Liver (tissue), 9 donors: ENCODE measurements around the gene CHADL. TPM values are rescaled to one million over a fixed set of nuclear protein-coding genes. Genes with fewer than 3 reads are reported as not detected.

Experiments
- DNase-seq: peaks from one replicate; pipeline ENCODE4 v3.0.0-alpha.2; 2017; ENCODE audit warnings: low spot score
- H3K27ac ChIP-seq, 2 donors: one replicate each; pipeline ENCODE4 v1.7.0; 2013; ENCODE audit warnings: inconsistent platforms in 2 of 2, low read length in 2 of 2, control low read depth in 1 of 2, low read depth in 1 of 2, mild to moderate bottlenecking in 1 of 2
- H3K27me3 ChIP-seq, 4 donors: one replicate each; pipeline versions ENCODE4 v1.6.1 to v1.7.0; 2013; ENCODE audit warnings: low read length in 3 of 4, inconsistent platforms in 1 of 4, mild to moderate bottlenecking in 1 of 4, moderate library complexity in 1 of 4; ENCODE audit not compliant: control insufficient read depth in 4 of 4, insufficient read depth in 4 of 4
- H3K36me3 ChIP-seq, 4 donors: one replicate each; pipeline versions ENCODE4 v1.6.1 to v1.7.0; 2013; ENCODE audit warnings: low read length in 3 of 4, mild to moderate bottlenecking in 3 of 4, low read depth in 1 of 4, moderate library complexity in 1 of 4; ENCODE audit not compliant: control insufficient read depth in 4 of 4, insufficient read depth in 3 of 4
- H3K4me1 ChIP-seq, 4 donors: one replicate each; pipeline versions ENCODE4 v1.6.1 to v1.7.0; 2013; ENCODE audit warnings: low read length in 3 of 4, mild to moderate bottlenecking in 3 of 4, moderate library complexity in 1 of 4; ENCODE audit not compliant: control insufficient read depth in 4 of 4, insufficient read depth in 4 of 4
- H3K4me3 ChIP-seq, 3 donors: one replicate each; pipeline versions ENCODE4 v1.6.1 to v1.7.0; 2013; ENCODE audit warnings: low read length in 3 of 3, control low read depth in 1 of 3, low read depth in 1 of 3, mild to moderate bottlenecking in 1 of 3
- H3K9ac ChIP-seq, 2 donors: one replicate each; pipeline ENCODE4 v1.7.0; 2013; ENCODE audit warnings: low read length in 2 of 2, mild to moderate bottlenecking in 2 of 2, moderate library complexity in 2 of 2, control low read depth in 1 of 2, low read depth in 1 of 2
- H3K9me3 ChIP-seq, 4 donors: one replicate each; pipeline versions ENCODE4 v1.6.1 to v1.7.0; 2013; ENCODE audit warnings: low read length in 3 of 4; ENCODE audit not compliant: control insufficient read depth in 4 of 4
- ATF3 ChIP-seq: IDR thresholded peaks from 2 replicates; pipeline ENCODE4 v1.6.1; 2016; ENCODE audit warnings: antibody characterized with exemption
- CTCF ChIP-seq: fragments of 150-350 bp; IDR thresholded peaks from 2 replicates; pipeline ENCODE4 v1.5.1; 2017; ENCODE audit warnings: improper control_type of control experiment, low read depth, low read length; ENCODE audit not compliant: missing input control
- EGR1 ChIP-seq, 2 donors: IDR thresholded peaks; 2 replicates each; pipeline ENCODE4 v1.6.1; 2016 to 2018; ENCODE audit warnings: antibody characterized with exemption in 2 of 2, low read depth in 2 of 2
- FOXA1 ChIP-seq: IDR thresholded peaks from 2 replicates; pipeline ENCODE4 v1.6.1; 2016; ENCODE audit warnings: antibody characterized with exemption
- JUND ChIP-seq, 2 donors: IDR thresholded peaks; 2 replicates each; pipeline ENCODE4 v1.6.1; 2016; ENCODE audit warnings: antibody characterized with exemption in 2 of 2
- MAX ChIP-seq: IDR thresholded peaks from 2 replicates; pipeline ENCODE4 v1.6.1; 2016; ENCODE audit warnings: antibody characterized with exemption
- NR2F2 ChIP-seq: IDR thresholded peaks from 2 replicates; pipeline ENCODE4 v1.6.1; 2016; ENCODE audit warnings: antibody characterized with exemption
- RXRA ChIP-seq, 2 donors: IDR thresholded peaks; 2 replicates each; pipeline ENCODE4 v1.6.1; 2017 to 2018; ENCODE audit warnings: antibody characterized with exemption in 2 of 2, mild to moderate bottlenecking in 1 of 2
- SP1 ChIP-seq: IDR thresholded peaks from 2 replicates; pipeline ENCODE4 v1.6.1; 2018; ENCODE audit warnings: antibody characterized with exemption, mild to moderate bottlenecking
- TAF1 ChIP-seq: conservative IDR thresholded peaks from 2 replicates; pipeline ENCODE4 v1.6.1; 2016; ENCODE audit warnings: antibody characterized with exemption, mild to moderate bottlenecking
- YY1 ChIP-seq: IDR thresholded peaks from 2 replicates; pipeline ENCODE4 v1.6.1; 2016; ENCODE audit warnings: antibody characterized with exemption, mild to moderate bottlenecking
- ZBTB33 ChIP-seq: IDR thresholded peaks from 2 replicates; pipeline ENCODE4 v1.6.1; 2016; ENCODE audit warnings: antibody characterized with exemption
- WGBS: extraction: QIAGEN DNeasy Blood & Tissue Kit; methylation state at CpG from one replicate; pipeline ENCODE4 v1.1.7; 2013; 5-methylcytosine and 5-hydroxymethylcytosine counted together
- polyA plus RNA-seq, 2 donors: library from polyadenylated mRNA; stranded (reverse) in 1 of 2; unstranded in 1 of 2; fragments of 200-250 nt in 1 of 2; fragments of >200 nt in 1 of 2; fragmentation: Nextera tagmentation in 1 of 2; extraction: Ambion mirVana in 1 of 2; gene quantifications; one replicate each; pipeline versions ENCODE4 v1.2.1 to v1.2.3, GENCODE V29; 2013 to 2015
- total RNA-seq, 2 donors: library from RNA; depleted of rRNA; stranded (reverse); fragments of >200 nt; gene quantifications; one replicate each; pipeline ENCODE4 v1.2.3, GENCODE V29; 2014
- TF ChIP-seq, protein P1 (sequence below): IDR thresholded peaks from 2 replicates; pipeline ENCODE4 v1.6.1; 2016; ENCODE audit warnings: antibody characterized with exemption, mild to moderate bottlenecking
- donor health status: healthy.
- donor health status: healthy.
- donor health status: healthy.
- donor health status: healthy.
- donor health status: healthy.

The CHADL gene
- total RNA-seq = 1 to 10 TPM in 1 of 2 donors, under 1 TPM in 1; 0.51 to 1.0 TPM
- polyA plus RNA-seq = under 1 TPM; 0.55 to 0.68 TPM

DNA sequence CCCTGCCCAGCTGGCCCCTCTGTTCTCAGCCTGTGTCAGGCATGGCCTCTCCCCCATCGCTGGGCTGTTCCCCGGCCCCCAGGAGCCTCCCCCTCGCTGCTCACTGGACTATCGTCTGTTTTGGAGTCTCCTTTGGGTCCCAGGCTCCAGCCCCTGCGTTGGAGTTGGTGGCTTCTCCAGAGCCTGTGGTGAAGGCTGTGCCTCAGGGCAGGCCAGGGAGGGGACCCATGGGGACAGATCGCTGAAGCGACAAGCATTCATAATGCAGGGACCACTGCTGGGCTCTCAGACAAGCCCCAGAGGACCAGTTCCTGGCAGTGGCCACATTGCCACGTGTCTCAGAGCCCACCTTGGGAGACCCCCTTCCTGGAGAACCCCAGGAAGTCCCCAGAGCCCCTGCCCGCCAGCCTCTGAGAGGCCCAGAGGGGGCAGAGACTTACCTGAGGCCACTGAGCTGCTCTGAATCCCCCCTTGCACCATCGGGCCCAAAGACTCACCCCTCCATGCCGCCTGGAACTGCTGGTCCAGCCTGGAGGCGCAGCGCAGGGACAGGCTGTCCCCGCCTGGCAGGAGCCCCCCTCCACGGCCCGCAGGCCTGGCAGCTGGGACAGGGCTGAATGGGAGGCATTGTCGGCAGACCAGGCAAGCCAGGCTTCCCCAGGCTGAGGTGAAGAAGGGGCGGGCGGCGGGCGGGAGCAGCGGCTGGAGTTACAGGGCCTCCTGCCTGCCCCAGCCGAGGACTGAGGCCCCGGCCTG, at the start of gene CHADL:
Gene CHADL, minus strand, starts transcription at position 555 of the 756 bp plus-strand sequence. Its CDS starts 50 bp downstream, at position 505.
- Histone ChIP-seq H3K9ac (no peak within 1 kb of the TSS), H3K27ac (no peak within 1 kb of the TSS)
- no peak for DNase-seq

GRCh38 chr22:41289671-41290070, 48.9 kb upstream of the CHADL start:
- WGBS = 98% methylated on average over 1 of the region's 1 CpG
- peak overlapping the region; percentile 54 to 97 for H3K27ac ChIP-seq
- no peak for TF ChIP-seq JUND (IDR thresholded peaks at IDR 0.05)
- no peak for TF ChIP-seq SP1
- TF ChIP-seq YY1 = no peak
- no peak for TF ChIP-seq NR2F2
- TF ChIP-seq RXRA (IDR thresholded peaks at IDR 0.05) = no peak
- no peak for TF ChIP-seq ATF3
- no peak for TF ChIP-seq TAF1
- TF ChIP-seq EGR1 (IDR thresholded peaks at IDR 0.05; ENCODE audit: low read depth in 2 of 2) = no peak
- TF ChIP-seq ZBTB33 = no peak
- no peak for TF ChIP-seq FOXA1
- no peak for TF ChIP-seq MAX

More for the DNA sequence above, at the start of gene CHADL:
- H3K9me3 ChIP-seq = no peaks in the 10 kb centered on the region
- no peaks in the 10 kb centered on the region for H3K27me3 ChIP-seq
- H3K4me1 ChIP-seq = peaks cover 6 to 26% (median 18%) of the 10 kb centered on the region in 4 donors
- peaks cover 0 to 6% (median under 1%) of the 10 kb centered on the region in 4 donors for H3K36me3 ChIP-seq
- no peak within 1 kb of the TSS for H3K4me3 ChIP-seq
- no peak for TF ChIP-seq CTCF
- TF ChIP-seq, protein P1, sequence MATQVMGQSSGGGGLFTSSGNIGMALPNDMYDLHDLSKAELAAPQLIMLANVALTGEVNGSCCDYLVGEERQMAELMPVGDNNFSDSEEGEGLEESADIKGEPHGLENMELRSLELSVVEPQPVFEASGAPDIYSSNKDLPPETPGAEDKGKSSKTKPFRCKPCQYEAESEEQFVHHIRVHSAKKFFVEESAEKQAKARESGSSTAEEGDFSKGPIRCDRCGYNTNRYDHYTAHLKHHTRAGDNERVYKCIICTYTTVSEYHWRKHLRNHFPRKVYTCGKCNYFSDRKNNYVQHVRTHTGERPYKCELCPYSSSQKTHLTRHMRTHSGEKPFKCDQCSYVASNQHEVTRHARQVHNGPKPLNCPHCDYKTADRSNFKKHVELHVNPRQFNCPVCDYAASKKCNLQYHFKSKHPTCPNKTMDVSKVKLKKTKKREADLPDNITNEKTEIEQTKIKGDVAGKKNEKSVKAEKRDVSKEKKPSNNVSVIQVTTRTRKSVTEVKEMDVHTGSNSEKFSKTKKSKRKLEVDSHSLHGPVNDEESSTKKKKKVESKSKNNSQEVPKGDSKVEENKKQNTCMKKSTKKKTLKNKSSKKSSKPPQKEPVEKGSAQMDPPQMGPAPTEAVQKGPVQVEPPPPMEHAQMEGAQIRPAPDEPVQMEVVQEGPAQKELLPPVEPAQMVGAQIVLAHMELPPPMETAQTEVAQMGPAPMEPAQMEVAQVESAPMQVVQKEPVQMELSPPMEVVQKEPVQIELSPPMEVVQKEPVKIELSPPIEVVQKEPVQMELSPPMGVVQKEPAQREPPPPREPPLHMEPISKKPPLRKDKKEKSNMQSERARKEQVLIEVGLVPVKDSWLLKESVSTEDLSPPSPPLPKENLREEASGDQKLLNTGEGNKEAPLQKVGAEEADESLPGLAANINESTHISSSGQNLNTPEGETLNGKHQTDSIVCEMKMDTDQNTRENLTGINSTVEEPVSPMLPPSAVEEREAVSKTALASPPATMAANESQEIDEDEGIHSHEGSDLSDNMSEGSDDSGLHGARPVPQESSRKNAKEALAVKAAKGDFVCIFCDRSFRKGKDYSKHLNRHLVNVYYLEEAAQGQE = no peak
- no peak for TF ChIP-seq MAX
- WGBS = 79% methylated on average over 24 of the region's 24 CpGs

More at GRCh38 chr22:41289671-41290070, 48.9 kb upstream of the CHADL start:
- Histone ChIP-seq H3K4me1 (peaks cover 5 to 25% (median 18%) of the 10 kb centered on the region in 4 donors), H3K9ac (no peak overlapping the region), H3K9me3 (no peaks in the 10 kb centered on the region), H3K36me3 (peaks cover 0 to 1% (median 0%) of the 10 kb centered on the region in 4 donors), H3K4me3 (no peak overlapping the region), H3K27me3 (no peaks in the 10 kb centered on the region)
- no peak for DNase-seq
